Smooth muscle cell (in vitro differentiated cells): ENCODE measurements around the gene SETD5. TPM values are rescaled to one million over a fixed set of nuclear protein-coding genes. Genes with fewer than 3 reads are reported as not detected.

ENCODE experiments used
- DNase-seq: peaks from one replicate; lab custom pipeline; 2025; ENCODE audit not compliant: unreplicated experiment; lab: John Stamatoyannopoulos, UW
- H2AFZ ChIP-seq: fragments of 200-600 bp; sonication (generic); 2 replicates; pipeline ENCODE4 v1.6.0; 2016; ENCODE audit warnings: antibody characterized with exemption, low read depth, mild to moderate bottlenecking
- H3F3A ChIP-seq: fragments of 200-600 bp; sonication (generic); 2 replicates; pipeline ENCODE4 v1.6.0; 2017; ENCODE audit warnings: antibody characterized with exemption, low read depth
- H3K27ac ChIP-seq: fragments of 200-600 bp; sonication (generic); 2 replicates; pipeline ENCODE4 v1.5.1; 2016; ENCODE audit warnings: low read depth, mild to moderate bottlenecking
- H3K27me3 ChIP-seq: fragments of 200-600 bp; sonication (generic); 2 replicates; pipeline ENCODE4 v1.6.1; 2016; ENCODE audit warnings: low read depth, mild to moderate bottlenecking
- H3K36me3 ChIP-seq: fragments of 200-600 bp; sonication (generic); 2 replicates; pipeline ENCODE4 v1.5.1; 2016; ENCODE audit warnings: low read depth
- H3K4me1 ChIP-seq: fragments of 200-600 bp; sonication (generic); 2 replicates; pipeline ENCODE4 v1.5.1; 2016; ENCODE audit warnings: low read depth
- H3K4me2 ChIP-seq: fragments of 200-600 bp; sonication (generic); 2 replicates; pipeline ENCODE4 v1.6.0; 2016; ENCODE audit warnings: mild to moderate bottlenecking
- H3K4me3 ChIP-seq: fragments of 200-600 bp; sonication (generic); 2 replicates; pipeline ENCODE4 v1.5.1; 2016; ENCODE audit warnings: mild to moderate bottlenecking
- H3K79me2 ChIP-seq: fragments of 200-600 bp; sonication (generic); 2 replicates; pipeline ENCODE4 v1.6.0; 2016; ENCODE audit warnings: low read depth, mild to moderate bottlenecking
- H3K9ac ChIP-seq: fragments of 200-600 bp; sonication (generic); 2 replicates; pipeline ENCODE4 v1.6.0; 2016; ENCODE audit warnings: low read depth
- H3K9me3 ChIP-seq: fragments of 200-600 bp; sonication (generic); replicated peaks from 2 replicates; pipeline ENCODE4 v1.5.1; 2016; ENCODE audit warnings: low read depth
- H4K20me1 ChIP-seq: fragments of 200-600 bp; sonication (generic); 2 replicates; pipeline ENCODE4 v1.6.0; 2016; ENCODE audit warnings: low read depth
- WGBS: methylation state at CpG from one replicate; pipeline ENCODE4 v1.1.7; 2016; ENCODE audit warnings: low lambda C conversion rate; 5-methylcytosine and 5-hydroxymethylcytosine counted together
- polyA plus RNA-seq: library from polyadenylated mRNA; unstranded; fragments of >200 nt; fragmentation: Nextera tagmentation; extraction: Ambion mirVana; gene quantifications from 2 replicates; pipeline ENCODE4 v1.2.1, GENCODE V29; 2016
- total RNA-seq: library from RNA; depleted of rRNA; stranded (reverse); fragments of >200 nt; gene quantifications from 2 replicates; pipeline ENCODE4 v1.2.3, GENCODE V29; 2014
- TF ChIP-seq, protein P1 (sequence below): fragments of 200-600 bp; sonication (generic); IDR thresholded peaks from 2 replicates; pipeline ENCODE4 v1.5.1; 2017; ENCODE audit warnings: borderline replicate concordance, mild to moderate bottlenecking, antibody characterized with exemption; ENCODE audit not compliant: insufficient read depth, poor library complexity, severe bottlenecking

SETD5 gene
- total and polyA plus RNA-seq, 2 experiments from 2014 or later, result 122 to 134 TPM

DNA sequence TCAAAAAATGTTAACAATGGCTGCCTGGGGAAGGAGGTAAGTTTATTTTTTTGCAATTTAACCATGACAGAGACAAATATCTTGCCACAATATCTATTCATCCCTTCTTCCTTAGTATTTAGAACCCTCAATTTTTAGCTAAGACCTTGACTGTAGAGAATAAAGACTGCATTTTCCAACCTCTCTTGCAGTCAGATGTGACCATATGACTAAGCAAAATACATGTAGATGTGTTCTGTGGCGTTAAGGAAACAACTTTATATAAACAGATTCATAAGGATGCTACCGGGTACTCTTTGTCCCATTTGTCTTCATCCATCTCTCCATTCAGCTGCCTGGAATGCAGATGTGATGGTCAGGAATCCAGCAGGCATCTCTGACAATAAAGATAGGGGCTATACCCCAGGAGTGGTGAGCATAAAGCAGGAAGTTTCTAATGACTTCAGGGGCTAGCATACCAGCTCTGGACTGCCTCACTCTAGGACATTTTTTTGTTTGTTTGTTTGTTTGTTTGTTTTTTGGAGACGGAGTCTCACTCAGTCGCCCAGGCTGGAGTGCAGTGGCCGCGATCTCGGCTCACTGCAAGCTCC, 115.1 kb downstream of the SETD5 start:
- H3K9me3 ChIP-seq, result no peaks in the 10 kb centered on the region
- H3K79me2 ChIP-seq, result no peaks in the 10 kb centered on the region
- H3K27ac ChIP-seq, result no peak overlapping the region
- no peak overlapping the region for H3K4me3 ChIP-seq
- no peak for DNase-seq
- WGBS, result 72% methylated on average over 7 of the region's 7 CpGs
- no peak overlapping the region for H3K9ac ChIP-seq
- peaks cover 20% of the 10 kb centered on the region for H3K27me3 ChIP-seq
- no peak overlapping the region for H3K4me2 ChIP-seq
- TF ChIP-seq, protein P1, sequence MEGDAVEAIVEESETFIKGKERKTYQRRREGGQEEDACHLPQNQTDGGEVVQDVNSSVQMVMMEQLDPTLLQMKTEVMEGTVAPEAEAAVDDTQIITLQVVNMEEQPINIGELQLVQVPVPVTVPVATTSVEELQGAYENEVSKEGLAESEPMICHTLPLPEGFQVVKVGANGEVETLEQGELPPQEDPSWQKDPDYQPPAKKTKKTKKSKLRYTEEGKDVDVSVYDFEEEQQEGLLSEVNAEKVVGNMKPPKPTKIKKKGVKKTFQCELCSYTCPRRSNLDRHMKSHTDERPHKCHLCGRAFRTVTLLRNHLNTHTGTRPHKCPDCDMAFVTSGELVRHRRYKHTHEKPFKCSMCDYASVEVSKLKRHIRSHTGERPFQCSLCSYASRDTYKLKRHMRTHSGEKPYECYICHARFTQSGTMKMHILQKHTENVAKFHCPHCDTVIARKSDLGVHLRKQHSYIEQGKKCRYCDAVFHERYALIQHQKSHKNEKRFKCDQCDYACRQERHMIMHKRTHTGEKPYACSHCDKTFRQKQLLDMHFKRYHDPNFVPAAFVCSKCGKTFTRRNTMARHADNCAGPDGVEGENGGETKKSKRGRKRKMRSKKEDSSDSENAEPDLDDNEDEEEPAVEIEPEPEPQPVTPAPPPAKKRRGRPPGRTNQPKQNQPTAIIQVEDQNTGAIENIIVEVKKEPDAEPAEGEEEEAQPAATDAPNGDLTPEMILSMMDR, result no peak
- H2AFZ ChIP-seq, result no peak overlapping the region
- no peaks in the 10 kb centered on the region for H3K4me1 ChIP-seq
- H3F3A ChIP-seq, result no peaks in the 10 kb centered on the region
- H4K20me1 ChIP-seq, result no peaks in the 10 kb centered on the region
- no peaks in the 10 kb centered on the region for H3K36me3 ChIP-seq

DNA sequence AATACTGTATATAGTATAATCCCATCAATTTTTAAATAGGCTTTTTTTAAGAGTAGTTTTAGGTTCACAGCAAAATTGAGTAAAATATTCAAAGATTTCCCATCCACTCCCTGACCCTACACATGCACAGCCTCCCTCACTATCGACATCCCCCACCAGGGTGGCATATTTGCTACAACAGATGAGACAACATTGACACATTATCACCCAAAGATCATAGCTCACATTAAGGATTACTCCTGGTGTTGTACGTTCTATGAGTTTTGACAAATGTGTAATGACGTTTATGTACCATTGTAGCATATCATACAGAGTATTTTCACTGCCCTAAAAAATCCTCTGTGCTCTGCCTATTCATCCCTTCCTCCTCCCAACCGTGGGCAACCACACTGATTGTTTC, 116.9 kb downstream of the SETD5 start:
- Histone ChIP-seq H3K79me2 (no peaks in the 10 kb centered on the region), H3K27ac (no peak overlapping the region), H3K4me3 (no peak overlapping the region), H3K4me2 (no peak overlapping the region), H3F3A (no peaks in the 10 kb centered on the region), H3K4me1 (no peaks in the 10 kb centered on the region), H4K20me1 (no peaks in the 10 kb centered on the region), H3K36me3 (no peaks in the 10 kb centered on the region), H2AFZ (no peak overlapping the region), H3K9ac (no peak overlapping the region), H3K9me3 (no peaks in the 10 kb centered on the region), H3K27me3 (peaks cover 7% of the 10 kb centered on the region)
- 74% methylated on average over 4 of the region's 4 CpGs for WGBS
- TF ChIP-seq, protein P1, result no peak
- DNase-seq, result no peak

DNA sequence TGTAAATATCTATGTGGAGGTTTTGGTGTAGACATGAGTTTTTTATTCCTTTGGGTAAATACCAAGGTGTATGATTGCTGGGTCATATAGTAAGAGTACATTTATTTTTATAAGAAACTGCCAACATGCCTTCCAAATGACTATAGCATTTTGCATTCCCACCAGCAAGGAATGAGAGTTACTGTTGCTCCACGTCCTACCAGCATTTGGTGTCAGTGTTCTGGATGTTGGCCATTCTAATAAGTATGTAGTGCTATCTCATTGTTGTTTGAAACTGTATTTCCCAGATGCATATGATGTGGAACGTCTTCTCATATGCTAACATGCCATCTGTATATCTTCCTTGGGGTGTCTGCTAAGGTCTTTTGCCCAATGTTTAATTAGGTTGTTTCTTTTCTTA, 117.5 kb downstream of the SETD5 start:
- Histone ChIP-seq H3K4me2 (no peak overlapping the region), H3K4me3 (no peak overlapping the region), H3K79me2 (no peaks in the 10 kb centered on the region), H3K27ac (no peak overlapping the region), H3K27me3 (peaks cover under 1% of the 10 kb centered on the region), H2AFZ (no peak overlapping the region), H3K36me3 (no peaks in the 10 kb centered on the region), H3K4me1 (no peaks in the 10 kb centered on the region), H4K20me1 (no peaks in the 10 kb centered on the region), H3K9me3 (no peaks in the 10 kb centered on the region), H3K9ac (no peak overlapping the region), H3F3A (no peaks in the 10 kb centered on the region)
- no peak for DNase-seq
- 74% methylated on average over 2 of the region's 2 CpGs for WGBS
- TF ChIP-seq, protein P1, result no peak

DNA sequence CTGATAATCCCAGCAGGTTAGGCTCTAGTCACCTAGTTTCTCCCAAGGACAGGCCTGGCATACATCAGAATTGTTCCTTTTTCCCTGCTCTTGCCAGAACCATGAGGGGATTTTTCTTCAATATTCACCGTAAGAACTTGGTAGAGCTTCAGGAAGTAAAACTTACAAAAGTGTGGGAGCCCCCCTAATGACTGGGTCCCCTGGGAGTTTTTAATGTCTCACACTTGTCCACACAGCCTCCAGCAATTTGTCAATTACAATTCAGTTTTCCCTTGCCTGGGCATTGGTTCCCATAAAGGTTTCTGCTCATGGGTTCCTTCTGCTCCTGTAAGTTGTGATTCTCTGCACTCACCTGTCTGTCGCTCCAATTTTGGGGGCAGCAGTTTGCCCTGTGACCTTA, 127.7 kb downstream of the SETD5 start:
- no peaks in the 10 kb centered on the region for H3K79me2 ChIP-seq
- no peaks in the 10 kb centered on the region for H3K9me3 ChIP-seq
- no peak overlapping the region for H3K27ac ChIP-seq
- no peaks in the 10 kb centered on the region for H3F3A ChIP-seq
- no peak overlapping the region for H2AFZ ChIP-seq
- no peak overlapping the region for H3K4me3 ChIP-seq
- TF ChIP-seq, protein P1, result no peak
- peaks cover 17% of the 10 kb centered on the region for H3K27me3 ChIP-seq
- WGBS, result 91% methylated on average over 2 of the region's 2 CpGs
- DNase-seq, result no peak
- no peaks in the 10 kb centered on the region for H3K4me1 ChIP-seq
- H3K36me3 ChIP-seq, result no peaks in the 10 kb centered on the region
- H3K9ac ChIP-seq, result no peak overlapping the region
- no peak overlapping the region for H3K4me2 ChIP-seq
- no peaks in the 10 kb centered on the region for H4K20me1 ChIP-seq
